Effector CD4-positive, alpha-beta T cell (primary cell): Measurements from ENCODE around the gene CTNND1.
"Not testable (repeated sequence)": the region's sequence is repeated elsewhere in the genome, so short reads cannot be mapped to it uniquely, and the experiment has no call there.

Source experiments
- DNase-seq: peaks from one replicate; pipeline ENCODE4 v3.0.0-alpha.2; 2020
- total RNA-seq: gene quantifications from one replicate; lab custom pipeline; 2026; lab: John Stamatoyannopoulos, UW

The CTNND1 gene
- 5.8 reads per million, percentile 22 among the genes with 10 or more reads in this experiment for total RNA-seq

- DNase-seq = no peak
Observed at GRCh38 chr11:57761301-57762234, at the start of gene CTNND1. Gene CTNND1 (plus strand): TSS chr11:57761802. CDS start chr11:57791479, 29,677 bp downstream.

GRCh38 chr11:57712256-57713150 is 49.1 kb upstream of the CTNND1 start, which contains the start of gene TMX2:
Gene TMX2 (plus strand): TSS chr11:57712593. CDS start chr11:57712619, 26 bp downstream.
- DNase-seq = peak; percentile 87

GRCh38 chr11:57713835-57714234 is 47.8 kb upstream of the CTNND1 start:
- DNase-seq = no peak

- not testable (repeated sequence) for DNase-seq
Observed at GRCh38 chr11:57716726-57717125, 44.9 kb upstream of the CTNND1 start.

GRCh38 chr11:57727185-57727584 is 34.4 kb upstream of the CTNND1 start:
- DNase-seq = no peak

GRCh38 chr11:57728829-57729228 is 32.8 kb upstream of the CTNND1 start:
- no peak for DNase-seq

GRCh38 chr11:57729479-57729878 is 32.1 kb upstream of the CTNND1 start:
- no peak for DNase-seq

- no peak for DNase-seq
Observed at GRCh38 chr11:57732661-57733060, 28.9 kb upstream of the CTNND1 start.

- DNase-seq = no peak
Observed at GRCh38 chr11:57735619-57736298, 25.8 kb upstream of the CTNND1 start.

GRCh38 chr11:57741132-57742086 is 20.2 kb upstream of the CTNND1 start, which contains the start of gene SELENOH:
Gene SELENOH (plus strand): TSS chr11:57741491. CDS start chr11:57741596, 105 bp downstream.
- DNase-seq = peak; percentile 86

GRCh38 chr11:57742087-57742452 is 19.5 kb upstream of the CTNND1 start:
- no peak for DNase-seq

- DNase-seq = no peak
Observed at GRCh38 chr11:57744357-57744756, 17.2 kb upstream of the CTNND1 start.

- DNase-seq = no peak
Observed at GRCh38 chr11:57745206-57745605, 16.4 kb upstream of the CTNND1 start.

- no peak for DNase-seq
Observed at GRCh38 chr11:57746920-57747319, 14.7 kb upstream of the CTNND1 start.

- DNase-seq = no peak
Observed at GRCh38 chr11:57751176-57751575, 10.4 kb upstream of the CTNND1 start.

- no peak for DNase-seq
Observed at GRCh38 chr11:57751676-57752253, 9.8 kb upstream of the CTNND1 start, which contains the start of gene BTBD18. Gene BTBD18 (minus strand): TSS chr11:57751819. CDS start chr11:57751188, 631 bp downstream.

GRCh38 chr11:57752954-57753353 is 8.6 kb upstream of the CTNND1 start:
- no peak for DNase-seq

- no peak for DNase-seq
Observed at GRCh38 chr11:57758174-57758573, 3.4 kb upstream of the CTNND1 start.

- DNase-seq = no peak
Observed at GRCh38 chr11:57762235-57762861, 746 bp downstream of the CTNND1 start.

- no peak for DNase-seq
Observed at GRCh38 chr11:57763568-57763967, 2.0 kb downstream of the CTNND1 start.
